Testis (tissue), 2 donors: Measurements from ENCODE around the gene TRANK1.

Experiments
- POLR2A ChIP-seq: fragments of 450-650 bp; IDR thresholded peaks from one replicate; pipeline ENCODE4 v1.6.1; 2017; ENCODE audit warnings: antibody characterized with exemption, mild to moderate bottlenecking, moderate library complexity
- TF ChIP-seq, protein P1 (sequence below), 3 experiments: fragments of 450-650 bp in 2 of 3; fragments of 200-600 bp in 1 of 3; sonication (generic) in 1 of 3; IDR thresholded peaks; one replicate each; pipeline ENCODE4 v1.5.1; 2016 to 2019; ENCODE audit warnings: antibody characterized with exemption in 3 of 3, mild to moderate bottlenecking in 2 of 3, moderate library complexity in 1 of 3

GRCh38 chr3:36944641-36945270 lies at the start of gene TRANK1:
- TF ChIP-seq, protein P1, sequence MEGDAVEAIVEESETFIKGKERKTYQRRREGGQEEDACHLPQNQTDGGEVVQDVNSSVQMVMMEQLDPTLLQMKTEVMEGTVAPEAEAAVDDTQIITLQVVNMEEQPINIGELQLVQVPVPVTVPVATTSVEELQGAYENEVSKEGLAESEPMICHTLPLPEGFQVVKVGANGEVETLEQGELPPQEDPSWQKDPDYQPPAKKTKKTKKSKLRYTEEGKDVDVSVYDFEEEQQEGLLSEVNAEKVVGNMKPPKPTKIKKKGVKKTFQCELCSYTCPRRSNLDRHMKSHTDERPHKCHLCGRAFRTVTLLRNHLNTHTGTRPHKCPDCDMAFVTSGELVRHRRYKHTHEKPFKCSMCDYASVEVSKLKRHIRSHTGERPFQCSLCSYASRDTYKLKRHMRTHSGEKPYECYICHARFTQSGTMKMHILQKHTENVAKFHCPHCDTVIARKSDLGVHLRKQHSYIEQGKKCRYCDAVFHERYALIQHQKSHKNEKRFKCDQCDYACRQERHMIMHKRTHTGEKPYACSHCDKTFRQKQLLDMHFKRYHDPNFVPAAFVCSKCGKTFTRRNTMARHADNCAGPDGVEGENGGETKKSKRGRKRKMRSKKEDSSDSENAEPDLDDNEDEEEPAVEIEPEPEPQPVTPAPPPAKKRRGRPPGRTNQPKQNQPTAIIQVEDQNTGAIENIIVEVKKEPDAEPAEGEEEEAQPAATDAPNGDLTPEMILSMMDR (IDR thresholded peaks at IDR 0.05) = no peak
- no peak for TF ChIP-seq POLR2A
